Measurements from ENCODE around the gene ABCF1. TPM values are rescaled to one million over a fixed set of nuclear protein-coding genes. Genes with fewer than 3 reads are reported as not detected.

The ABCF1 gene
- polyA plus RNA-seq, 1 donor (not counting 4 experiments of a cell fraction or from before 2014, with no cell fraction given): 30.0 TPM

DNA sequence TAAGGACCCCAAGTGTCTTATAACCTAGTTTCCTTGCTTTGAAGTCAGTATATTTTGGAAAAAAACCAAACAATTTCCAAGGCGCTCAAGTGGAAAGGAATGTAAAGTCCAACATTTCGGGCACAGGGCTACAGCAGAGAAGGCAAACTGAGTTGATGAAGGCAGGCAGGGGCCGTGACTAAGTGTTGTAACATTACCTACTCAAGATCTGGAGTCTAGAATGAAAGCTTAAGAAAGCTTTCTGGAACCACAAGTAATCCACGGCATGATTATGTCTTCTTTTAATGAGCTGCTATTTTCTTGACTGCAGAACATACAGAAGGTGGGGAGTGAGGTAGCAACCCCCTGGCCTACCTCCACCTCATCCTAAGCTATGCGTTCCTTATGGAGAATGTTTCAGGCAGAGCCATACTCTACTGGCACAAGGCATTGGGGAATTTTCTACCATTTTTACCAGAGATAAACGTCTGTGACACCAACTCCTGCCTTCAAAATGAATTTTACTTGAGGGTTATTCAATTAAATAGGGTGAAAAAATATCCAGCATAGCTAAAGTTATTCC lies 41.5 kb downstream of the ABCF1 start:
- H2AFZ ChIP-seq (ENCODE audit: control insufficient read depth, low read length): no peak overlapping the region
- no peaks in the 10 kb centered on the region for H3K9me3 ChIP-seq (ENCODE audit: control insufficient read depth, low read depth, low read length)
- peaks cover 8% of the 10 kb centered on the region for H4K20me1 ChIP-seq (ENCODE audit: control insufficient read depth, extremely low read depth, insufficient read depth, low read length)
- H3K27me3 ChIP-seq (ENCODE audit: control insufficient read depth, extremely low read depth, insufficient read depth, low read length): no peaks in the 10 kb centered on the region
- H3K4me1 ChIP-seq (ENCODE audit: control insufficient read depth, extremely low read depth, insufficient read depth, low read length): peaks cover 24% of the 10 kb centered on the region
- peaks cover 3% of the 10 kb centered on the region for H3K9me1 ChIP-seq (ENCODE audit: control insufficient read depth, extremely low read depth, insufficient read depth, low read length)
- no peak for FAIRE-seq
- no peak overlapping the region for H3K9ac ChIP-seq (ENCODE audit: control insufficient read depth, extremely low read depth, insufficient read depth, low read length)
- H3K36me3 ChIP-seq (ENCODE audit: control insufficient read depth in 2 of 2, extremely low read depth in 1 of 2, insufficient read depth in 2 of 2, low read length in 2 of 2): peaks cover 13 to 38% of the 10 kb centered on the region in 2 experiments
- H3K27ac ChIP-seq (ENCODE audit: control insufficient read depth, insufficient read depth, low read length): peak overlapping the region; percentile 23
- peaks cover 37% of the 10 kb centered on the region for H3K79me2 ChIP-seq (ENCODE audit: control insufficient read depth, insufficient read depth, low read length)
- no peak overlapping the region for H3K4me3 ChIP-seq (ENCODE audit: control insufficient read depth in 2 of 3, extremely low read depth in 1 of 3, insufficient read depth in 2 of 3, low read depth in 1 of 3, low read length in 3 of 3)
- no peak for DNase-seq (ENCODE audit: low read depth, low spot score)
- TF ChIP-seq, protein P1, sequence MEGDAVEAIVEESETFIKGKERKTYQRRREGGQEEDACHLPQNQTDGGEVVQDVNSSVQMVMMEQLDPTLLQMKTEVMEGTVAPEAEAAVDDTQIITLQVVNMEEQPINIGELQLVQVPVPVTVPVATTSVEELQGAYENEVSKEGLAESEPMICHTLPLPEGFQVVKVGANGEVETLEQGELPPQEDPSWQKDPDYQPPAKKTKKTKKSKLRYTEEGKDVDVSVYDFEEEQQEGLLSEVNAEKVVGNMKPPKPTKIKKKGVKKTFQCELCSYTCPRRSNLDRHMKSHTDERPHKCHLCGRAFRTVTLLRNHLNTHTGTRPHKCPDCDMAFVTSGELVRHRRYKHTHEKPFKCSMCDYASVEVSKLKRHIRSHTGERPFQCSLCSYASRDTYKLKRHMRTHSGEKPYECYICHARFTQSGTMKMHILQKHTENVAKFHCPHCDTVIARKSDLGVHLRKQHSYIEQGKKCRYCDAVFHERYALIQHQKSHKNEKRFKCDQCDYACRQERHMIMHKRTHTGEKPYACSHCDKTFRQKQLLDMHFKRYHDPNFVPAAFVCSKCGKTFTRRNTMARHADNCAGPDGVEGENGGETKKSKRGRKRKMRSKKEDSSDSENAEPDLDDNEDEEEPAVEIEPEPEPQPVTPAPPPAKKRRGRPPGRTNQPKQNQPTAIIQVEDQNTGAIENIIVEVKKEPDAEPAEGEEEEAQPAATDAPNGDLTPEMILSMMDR (optimal IDR thresholded peaks at IDR 0.05 in 1 of 3, IDR thresholded peaks at IDR 0.05 in 1 of 3, conservative IDR thresholded peaks at IDR 0.05 in 1 of 3; ENCODE audit: extremely low read depth in 1 of 3, insufficient read depth in 2 of 3, low read length in 3 of 3): no peak
- TF ChIP-seq EZH2 (IDR thresholded peaks at IDR 0.05; ENCODE audit: low read length): no peak
- dilution Hi-C loops (cut with MboI; ENCODE audit: extremely low pct_ligation_motif_present, low sequenced_read_pairs): no loop called here
- H3K4me2 ChIP-seq (ENCODE audit: control insufficient read depth, extremely low read depth, insufficient read depth, low read depth, low read length): peak overlapping the region; percentile 4

DNA sequence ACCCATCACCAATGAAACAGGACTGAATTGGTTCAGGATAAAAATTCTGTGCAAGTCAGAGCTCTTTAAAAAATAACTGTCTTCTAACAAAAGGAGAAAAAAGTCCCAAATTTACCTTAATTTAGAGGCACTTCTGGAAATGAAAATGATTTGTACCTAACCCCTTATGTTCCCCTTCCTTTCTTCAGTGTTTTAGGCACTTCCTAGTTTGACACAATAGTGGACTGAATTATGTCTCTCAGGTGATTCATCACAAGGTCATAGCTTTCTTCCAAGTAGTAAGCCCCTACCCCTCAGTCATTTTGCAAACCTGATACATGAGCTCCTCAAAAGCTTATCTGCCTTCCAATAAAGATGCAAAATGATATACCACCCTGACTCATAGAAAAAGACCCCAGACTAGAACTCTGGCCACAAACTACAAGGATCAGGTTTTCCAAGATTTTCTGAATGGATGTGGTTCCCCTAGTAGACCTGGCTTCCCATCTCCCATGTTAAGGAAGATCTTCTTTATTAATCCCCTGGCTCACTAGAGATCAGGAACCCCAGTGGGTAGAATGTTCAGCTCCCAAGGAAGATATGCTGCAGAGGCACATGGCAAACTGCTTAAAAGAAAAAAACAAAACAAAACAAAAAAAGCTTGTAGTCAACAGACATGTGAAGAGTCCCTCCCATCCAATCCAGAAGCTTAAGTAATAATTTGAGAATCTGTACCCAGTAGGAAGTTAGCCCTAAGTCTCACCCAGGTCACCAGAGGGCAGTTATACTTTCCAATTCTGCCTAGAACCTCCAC lies 42.2 kb downstream of the ABCF1 start:
- H4K20me1 ChIP-seq (ENCODE audit: control insufficient read depth, extremely low read depth, insufficient read depth, low read length): peaks cover 8% of the 10 kb centered on the region
- no peaks in the 10 kb centered on the region for H3K27me3 ChIP-seq (ENCODE audit: control insufficient read depth, extremely low read depth, insufficient read depth, low read length)
- no peaks in the 10 kb centered on the region for H3K9me3 ChIP-seq (ENCODE audit: control insufficient read depth, low read depth, low read length)
- H2AFZ ChIP-seq (ENCODE audit: control insufficient read depth, low read length): no peak overlapping the region
- dilution Hi-C loops (cut with MboI; ENCODE audit: extremely low pct_ligation_motif_present, low sequenced_read_pairs): no loop called here
- DNase-seq (ENCODE audit: low read depth, low spot score) (no peak), FAIRE-seq (no peak)
- H3K79me2 ChIP-seq (ENCODE audit: control insufficient read depth, insufficient read depth, low read length): peaks cover 40% of the 10 kb centered on the region
- H3K4me1 ChIP-seq (ENCODE audit: control insufficient read depth, extremely low read depth, insufficient read depth, low read length): peaks cover 24% of the 10 kb centered on the region
- peaks cover 3% of the 10 kb centered on the region for H3K9me1 ChIP-seq (ENCODE audit: control insufficient read depth, extremely low read depth, insufficient read depth, low read length)
- H3K4me3 ChIP-seq (ENCODE audit: control insufficient read depth in 2 of 3, extremely low read depth in 1 of 3, insufficient read depth in 2 of 3, low read depth in 1 of 3, low read length in 3 of 3): no peak overlapping the region
- peaks cover 12 to 37% of the 10 kb centered on the region in 2 experiments for H3K36me3 ChIP-seq (ENCODE audit: control insufficient read depth in 2 of 2, extremely low read depth in 1 of 2, insufficient read depth in 2 of 2, low read length in 2 of 2)
- peak overlapping the region; percentile 100 for H3K4me2 ChIP-seq (ENCODE audit: control insufficient read depth, extremely low read depth, insufficient read depth, low read depth, low read length)
- TF ChIP-seq, protein P1 (optimal IDR thresholded peaks at IDR 0.05 in 1 of 3, IDR thresholded peaks at IDR 0.05 in 1 of 3, conservative IDR thresholded peaks at IDR 0.05 in 1 of 3; ENCODE audit: extremely low read depth in 1 of 3, insufficient read depth in 2 of 3, low read length in 3 of 3): no peak
- no peak for TF ChIP-seq EZH2 (IDR thresholded peaks at IDR 0.05; ENCODE audit: low read length)
- peak overlapping the region; percentile 54 for H3K27ac ChIP-seq (ENCODE audit: control insufficient read depth, insufficient read depth, low read length)
- H3K9ac ChIP-seq (ENCODE audit: control insufficient read depth, extremely low read depth, insufficient read depth, low read length): peak overlapping the region; percentile 2
